Upper lobe of left lung (tissue), 4 donors: ENCODE results near the gene VRK2.

Experiments
- EP300 ChIP-seq, 4 donors: sonication (generic); formaldehyde crosslinking; IDR thresholded peaks; one replicate each; pipeline ENCODE4 v1.5.1; 2017; ENCODE audit warnings: antibody characterized with exemption in 4 of 4, control low read depth in 2 of 4
- POLR2A ChIP-seq, 4 donors: fragments of 450-650 bp; IDR thresholded peaks; one replicate each; pipeline ENCODE4 v1.5.1; 2016 to 2017; ENCODE audit warnings: antibody characterized with exemption in 4 of 4, mild to moderate bottlenecking in 2 of 4
- POLR2AphosphoS5 ChIP-seq, 2 donors: sonication (generic); formaldehyde crosslinking; IDR thresholded peaks; one replicate each; pipeline ENCODE4 v1.5.1; 2017; ENCODE audit warnings: antibody characterized with exemption in 2 of 2
- TF ChIP-seq, protein P1 (sequence below), 6 experiments: fragments of 450-650 bp in 4 of 6; fragments of 200-600 bp in 2 of 6; sonication (generic) in 2 of 6; IDR thresholded peaks; one replicate each; pipeline ENCODE4 v1.5.1; 2016 to 2019; ENCODE audit warnings: antibody characterized with exemption in 6 of 6

- TF ChIP-seq, protein P1, sequence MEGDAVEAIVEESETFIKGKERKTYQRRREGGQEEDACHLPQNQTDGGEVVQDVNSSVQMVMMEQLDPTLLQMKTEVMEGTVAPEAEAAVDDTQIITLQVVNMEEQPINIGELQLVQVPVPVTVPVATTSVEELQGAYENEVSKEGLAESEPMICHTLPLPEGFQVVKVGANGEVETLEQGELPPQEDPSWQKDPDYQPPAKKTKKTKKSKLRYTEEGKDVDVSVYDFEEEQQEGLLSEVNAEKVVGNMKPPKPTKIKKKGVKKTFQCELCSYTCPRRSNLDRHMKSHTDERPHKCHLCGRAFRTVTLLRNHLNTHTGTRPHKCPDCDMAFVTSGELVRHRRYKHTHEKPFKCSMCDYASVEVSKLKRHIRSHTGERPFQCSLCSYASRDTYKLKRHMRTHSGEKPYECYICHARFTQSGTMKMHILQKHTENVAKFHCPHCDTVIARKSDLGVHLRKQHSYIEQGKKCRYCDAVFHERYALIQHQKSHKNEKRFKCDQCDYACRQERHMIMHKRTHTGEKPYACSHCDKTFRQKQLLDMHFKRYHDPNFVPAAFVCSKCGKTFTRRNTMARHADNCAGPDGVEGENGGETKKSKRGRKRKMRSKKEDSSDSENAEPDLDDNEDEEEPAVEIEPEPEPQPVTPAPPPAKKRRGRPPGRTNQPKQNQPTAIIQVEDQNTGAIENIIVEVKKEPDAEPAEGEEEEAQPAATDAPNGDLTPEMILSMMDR (IDR thresholded peaks at IDR 0.05) = no peak
- no peak for TF ChIP-seq POLR2A (IDR thresholded peaks at IDR 0.05)
- TF ChIP-seq POLR2AphosphoS5 (IDR thresholded peaks at IDR 0.05) = no peak
- TF ChIP-seq EP300 (IDR thresholded peaks at IDR 0.05) = no peak
These were observed 1.4 kb downstream of the VRK2 start for GRCh38 chr2:58047961-58048360.
